AG08396 (cell line): ENCODE measurements around the gene FGF14.

ENCODE experiments used
- DNase-seq: peaks from one replicate; pipeline ENCODE4 v3.0.0; 2012; ENCODE audit warnings: low spot score, mixed read lengths

The FGF14 gene

DNA sequence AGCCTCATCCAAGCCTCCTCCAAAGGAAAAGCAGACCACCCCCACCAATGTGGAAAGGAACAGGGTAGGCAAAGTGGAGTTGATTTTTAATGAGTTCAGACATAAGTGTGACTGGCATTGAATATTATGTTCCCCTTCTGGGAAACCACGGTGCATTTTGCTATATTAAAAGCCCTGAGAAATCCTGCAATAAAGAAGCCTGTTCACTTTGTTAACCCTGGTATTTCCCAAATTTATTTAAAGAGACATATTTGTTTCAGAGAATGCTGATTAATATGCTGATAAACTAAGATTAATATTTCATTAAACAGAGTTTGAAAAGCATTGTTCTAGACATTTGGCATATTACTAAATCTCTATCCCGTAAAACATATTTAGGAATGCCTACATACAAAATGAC lies 151.4 kb downstream of the FGF14 start:
- no peak for DNase-seq

DNA sequence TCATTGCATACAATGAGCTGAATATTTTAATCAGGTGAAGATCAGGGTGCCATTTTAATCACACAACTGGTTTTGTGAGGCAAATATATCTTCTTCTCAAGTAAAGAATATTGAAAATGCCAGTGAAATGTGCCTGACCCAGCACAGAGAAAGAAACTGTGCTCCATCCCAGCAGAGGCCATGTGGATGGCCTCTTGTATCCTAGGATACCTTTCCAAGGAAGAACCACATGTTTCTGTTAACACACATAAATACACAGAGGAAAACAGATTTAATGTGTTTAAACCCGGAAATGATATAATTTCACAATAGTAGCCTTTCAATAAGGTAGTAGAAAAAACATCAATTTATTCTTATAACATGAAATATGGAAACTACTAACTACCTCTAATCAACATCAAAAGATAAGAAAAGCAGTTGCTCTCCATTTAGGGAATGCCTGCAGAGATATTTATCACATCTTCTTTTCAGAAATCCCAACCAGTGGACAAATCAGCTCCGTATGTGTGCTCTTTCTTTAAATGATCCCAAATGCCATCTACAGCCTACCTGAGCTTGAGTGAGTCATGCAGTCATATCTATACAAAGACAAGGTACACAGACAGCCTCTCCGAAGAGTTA lies 157.1 kb downstream of the FGF14 start:
- no peak for DNase-seq

DNA sequence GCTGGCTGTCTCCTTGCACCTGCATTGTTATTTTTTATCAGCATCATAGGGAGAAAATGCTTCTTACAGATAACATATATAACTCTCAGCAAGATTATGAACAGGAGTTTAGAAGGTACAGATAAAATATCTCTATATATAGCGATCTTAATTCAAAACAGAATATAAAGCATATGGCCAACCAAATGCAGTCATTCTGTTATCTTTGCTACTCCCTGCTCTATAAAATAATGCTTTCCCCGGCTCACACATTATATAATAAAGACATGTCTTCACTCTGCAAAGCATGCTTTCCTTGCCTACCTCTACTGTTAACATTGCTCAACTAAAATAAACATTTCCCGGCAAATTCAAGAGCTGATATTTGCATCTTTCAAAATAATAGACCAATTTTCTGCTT lies 161.7 kb downstream of the FGF14 start:
- no peak for DNase-seq

DNA sequence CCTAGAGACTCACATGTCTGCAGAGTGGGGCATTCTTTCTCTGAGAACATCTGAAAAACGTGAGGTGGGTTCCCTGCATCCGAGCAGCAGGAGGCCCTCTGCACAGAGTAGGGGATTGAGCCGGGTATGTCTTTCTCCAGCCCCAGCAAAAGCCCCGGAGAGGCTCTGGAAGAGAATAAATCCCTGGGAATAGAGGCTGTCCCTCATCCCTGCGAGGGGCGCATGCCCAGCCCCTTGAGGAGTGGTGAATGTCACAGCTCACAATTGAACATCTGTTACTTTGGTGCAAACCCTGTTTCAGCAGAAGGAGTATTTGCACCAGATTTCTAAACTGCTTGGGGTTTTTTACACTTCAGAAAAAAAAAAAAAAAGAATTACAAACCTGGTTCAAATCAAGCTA lies 164.6 kb downstream of the FGF14 start:
- DNase-seq, result no peak

DNA sequence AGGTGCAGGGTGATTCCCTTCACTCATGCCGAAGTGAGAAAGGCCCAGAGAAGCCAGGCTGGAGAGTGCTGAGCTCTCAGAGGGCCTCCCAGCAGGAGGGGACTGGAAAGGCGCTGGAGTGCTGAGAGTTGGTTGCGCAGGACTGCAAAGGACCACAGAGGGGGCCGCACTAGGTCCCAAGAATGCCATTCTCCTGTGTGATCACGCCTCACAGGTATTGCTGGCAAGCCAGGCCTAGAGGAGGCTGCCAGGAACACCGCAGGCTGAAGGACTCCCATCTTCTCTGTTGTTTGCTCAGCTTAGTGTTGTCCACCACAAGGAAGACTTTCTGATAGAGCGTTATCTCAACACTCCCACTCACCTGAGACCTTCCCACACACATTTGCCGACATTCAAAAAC lies 165.0 kb downstream of the FGF14 start:
- no peak for DNase-seq

DNA sequence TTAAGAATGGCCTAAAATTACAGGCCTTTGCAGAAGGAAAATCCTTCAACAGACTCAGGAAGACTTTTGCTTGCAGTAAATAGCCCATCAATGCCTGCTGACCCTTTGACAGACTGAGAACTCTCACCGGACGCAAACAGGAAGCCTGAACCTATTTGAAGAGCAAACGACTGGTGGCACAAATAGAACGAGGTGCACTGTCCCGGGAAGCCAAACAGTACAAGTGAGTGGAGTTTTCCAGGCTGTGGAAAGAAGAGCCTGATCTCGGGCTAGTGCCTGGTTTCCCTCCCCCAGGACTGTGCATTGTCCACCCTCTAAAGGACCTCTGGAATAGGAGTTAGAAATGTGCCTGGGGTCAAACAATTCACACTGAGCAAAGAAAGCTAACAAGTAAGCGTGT lies 165.5 kb downstream of the FGF14 start:
- no peak for DNase-seq

DNA sequence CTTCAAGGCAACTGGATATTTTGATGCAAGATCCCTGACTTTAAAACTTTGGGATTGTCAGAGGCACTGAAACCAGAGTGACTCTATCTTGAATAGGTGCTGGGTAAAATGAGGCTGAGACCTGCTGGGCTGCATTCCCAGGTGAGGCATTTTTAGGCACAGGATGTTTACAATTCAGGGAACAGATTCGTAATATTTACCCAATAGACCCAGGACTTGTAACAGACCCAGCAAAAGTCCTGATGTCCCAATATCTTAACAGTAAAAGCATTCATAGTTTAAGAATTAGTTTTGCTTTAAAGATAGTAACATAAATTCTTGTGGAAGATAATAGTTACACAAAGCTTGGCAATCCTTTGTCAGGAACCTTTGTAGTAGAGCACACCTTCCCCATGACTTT lies 166.2 kb downstream of the FGF14 start:
- DNase-seq, result no peak

DNA sequence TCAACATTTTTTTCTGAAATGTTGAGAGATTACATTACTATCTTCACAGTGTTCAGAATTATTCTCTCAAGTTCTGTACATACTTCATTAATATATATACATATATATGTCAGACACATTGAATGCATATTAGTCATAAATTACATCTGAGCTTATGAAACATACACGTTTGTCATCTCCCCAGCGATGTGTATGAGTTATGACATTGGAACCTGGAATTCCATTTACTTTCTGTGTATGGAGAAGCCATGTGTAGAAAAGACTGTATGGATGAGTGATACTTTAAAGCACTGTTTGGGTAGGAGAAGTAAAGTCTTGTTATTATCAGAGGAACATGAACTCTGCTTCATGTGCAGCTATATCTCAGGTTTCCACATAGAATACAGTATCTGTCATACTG lies 167.2 kb downstream of the FGF14 start:
- DNase-seq, result no peak

DNA sequence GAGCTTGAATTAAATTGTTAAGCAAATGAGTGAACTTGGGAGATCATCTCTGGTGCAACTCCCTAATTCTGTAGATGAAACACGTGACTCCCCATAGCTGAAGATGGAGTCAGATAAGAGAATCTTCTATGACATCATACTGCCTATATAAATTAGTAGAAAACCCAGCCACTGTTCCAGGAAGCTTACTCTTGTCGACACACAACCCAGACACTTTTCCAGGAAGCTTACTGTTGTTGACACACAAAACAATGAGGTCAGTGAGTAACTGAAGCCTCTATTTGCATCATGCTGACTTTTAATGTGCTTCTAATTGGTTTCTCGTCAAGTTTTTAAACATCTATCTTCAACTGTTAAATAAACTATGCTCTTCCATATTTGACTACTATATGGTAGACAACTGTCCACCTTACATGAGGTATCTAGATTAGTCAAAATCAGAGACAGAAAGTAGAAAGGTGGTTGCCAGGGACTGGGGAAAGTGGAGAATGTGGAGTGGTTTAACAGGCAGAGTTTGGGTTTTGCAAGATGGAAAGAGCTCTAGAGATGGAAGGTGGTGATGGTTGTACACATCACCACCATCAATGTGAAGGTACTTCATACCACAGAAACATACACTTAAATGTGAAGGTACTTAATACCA lies 168.2 kb downstream of the FGF14 start:
- DNase-seq, result no peak

DNA sequence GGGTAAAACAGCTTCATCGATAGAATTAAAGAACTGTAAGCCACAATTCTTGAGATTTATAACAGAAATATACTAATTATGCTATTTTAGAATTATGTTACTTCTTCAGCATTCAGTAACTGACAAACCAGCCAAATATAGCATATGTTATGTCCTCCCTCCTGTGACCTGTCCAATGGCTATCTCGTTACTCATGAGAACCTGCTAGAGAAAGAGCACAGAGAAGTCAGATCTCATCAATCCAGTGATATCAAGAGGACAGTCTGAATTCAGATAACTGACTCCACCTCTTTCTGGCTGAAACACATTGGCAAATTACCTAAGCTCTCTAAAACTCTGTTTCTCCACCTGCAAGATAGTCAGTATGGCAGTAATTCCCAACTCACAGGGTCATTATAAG lies 170.4 kb downstream of the FGF14 start:
- DNase-seq, result no peak

DNA sequence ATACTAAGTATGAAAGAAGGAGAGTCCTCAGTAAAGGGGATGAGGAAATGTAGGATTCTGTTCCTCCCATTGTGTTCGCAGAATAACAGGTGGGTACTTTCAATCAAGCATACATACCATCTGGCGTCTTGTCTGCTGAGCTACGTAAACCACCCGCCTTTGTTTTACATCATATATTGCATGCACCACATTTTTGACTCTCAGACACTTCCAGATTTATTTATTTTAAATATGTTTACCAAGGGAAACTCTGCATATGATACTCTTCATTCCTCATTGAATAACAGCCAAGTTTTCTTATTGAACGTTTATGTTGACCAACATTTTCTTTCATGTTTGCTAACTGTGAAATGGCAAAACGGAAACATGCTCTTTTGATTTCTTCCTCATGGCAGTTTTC lies 174.1 kb downstream of the FGF14 start:
- no peak for DNase-seq

DNA sequence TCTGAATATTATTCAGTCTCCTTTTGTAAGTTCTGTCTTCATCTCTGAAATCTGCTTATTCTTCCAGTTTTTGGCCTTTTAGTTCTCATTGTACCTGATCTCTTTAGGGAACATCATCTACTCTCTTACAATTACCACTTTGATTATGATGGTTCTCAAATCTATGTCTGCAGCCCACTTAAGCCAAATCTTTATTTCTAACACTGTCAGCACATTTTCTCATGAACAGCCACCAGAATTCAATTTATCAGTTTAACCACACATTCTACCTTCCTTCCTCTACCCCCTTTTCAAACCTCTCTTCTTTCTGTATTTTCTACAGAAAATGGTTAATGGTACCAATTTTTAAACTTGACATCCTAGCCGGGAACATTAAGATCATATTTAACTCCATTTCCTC lies 175.3 kb downstream of the FGF14 start:
- DNase-seq, result no peak

DNA sequence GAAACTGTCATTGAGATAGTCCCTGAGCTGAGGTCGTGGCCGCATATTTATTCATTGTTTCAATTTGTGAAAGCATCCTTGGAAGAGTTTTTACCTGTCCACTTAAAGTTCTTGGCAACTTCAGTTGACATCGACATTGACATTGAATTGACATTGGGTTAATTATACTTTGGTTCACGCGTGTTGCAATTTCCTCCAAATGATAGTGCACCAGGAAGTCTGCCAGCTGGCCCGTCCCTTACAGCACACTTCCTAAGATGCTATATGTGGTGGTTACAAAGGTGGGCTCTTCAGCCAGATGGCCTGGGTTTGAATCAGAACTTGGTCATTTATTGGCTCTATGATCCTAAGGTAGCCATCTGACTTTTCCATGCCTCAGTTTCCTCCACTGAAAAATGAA lies 176.0 kb downstream of the FGF14 start:
- no peak for DNase-seq

DNA sequence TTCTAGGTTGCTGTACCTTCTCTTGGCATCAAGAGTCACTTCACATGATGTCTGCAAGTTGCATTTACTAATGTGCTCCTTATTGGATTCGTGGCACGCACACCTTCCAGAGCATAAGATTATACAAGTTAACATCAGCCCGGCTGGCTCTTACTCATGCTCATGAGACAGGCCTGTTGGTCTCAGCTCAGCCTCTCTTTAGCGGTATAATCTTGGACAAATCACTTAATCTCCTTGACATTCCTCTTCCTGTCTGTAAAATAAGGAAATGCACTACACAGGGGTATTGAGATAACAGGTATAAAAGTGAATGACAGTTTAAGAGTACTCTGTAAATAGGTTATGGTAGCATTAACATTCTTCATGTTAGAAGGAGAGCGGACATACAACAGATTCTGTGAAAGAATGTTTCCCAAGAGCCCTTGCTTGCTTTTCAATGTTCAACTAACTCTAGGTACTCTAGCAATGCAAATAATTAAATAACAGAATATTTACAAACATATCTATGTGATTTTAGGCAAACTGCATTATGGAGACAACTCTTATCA lies 181.1 kb downstream of the FGF14 start:
- no peak for DNase-seq

DNA sequence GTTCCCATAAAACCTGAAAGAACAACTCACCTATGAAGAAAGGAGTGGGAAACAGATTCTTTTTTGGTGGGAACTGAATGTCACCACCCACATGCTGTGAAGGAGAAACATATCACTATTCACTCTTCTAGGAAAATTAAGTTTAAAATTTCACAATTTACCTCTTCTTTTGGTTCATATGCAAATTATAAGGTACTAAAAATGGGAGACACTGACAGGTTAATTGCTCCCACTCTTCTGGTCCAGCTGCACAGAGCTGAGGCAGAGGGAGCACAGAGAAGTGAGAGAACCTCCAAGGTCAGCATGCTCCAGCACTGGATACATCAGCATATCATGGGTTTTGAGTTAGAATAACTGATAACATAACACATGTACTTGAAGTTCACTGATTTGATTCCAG lies 186.9 kb downstream of the FGF14 start:
- no peak for DNase-seq

DNA sequence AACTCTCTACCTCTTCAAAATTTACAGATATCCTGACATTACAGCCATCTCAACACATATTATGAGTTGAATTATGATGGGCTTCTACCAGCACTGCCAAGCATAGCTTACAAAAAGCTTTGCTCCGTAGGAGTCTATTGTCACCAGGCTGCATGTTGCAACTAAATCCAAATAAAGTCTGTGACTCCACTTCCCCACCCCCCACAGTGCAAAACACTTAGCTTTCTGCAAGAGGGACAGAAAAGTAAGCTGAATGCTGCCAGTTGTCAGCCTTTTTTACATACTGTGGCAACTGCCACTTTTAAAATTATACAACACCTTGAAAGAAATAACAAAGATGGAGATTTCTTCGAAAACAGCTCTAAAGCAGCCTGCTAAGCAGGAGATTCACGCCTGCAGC lies 189.1 kb downstream of the FGF14 start:
- DNase-seq, result no peak

DNA sequence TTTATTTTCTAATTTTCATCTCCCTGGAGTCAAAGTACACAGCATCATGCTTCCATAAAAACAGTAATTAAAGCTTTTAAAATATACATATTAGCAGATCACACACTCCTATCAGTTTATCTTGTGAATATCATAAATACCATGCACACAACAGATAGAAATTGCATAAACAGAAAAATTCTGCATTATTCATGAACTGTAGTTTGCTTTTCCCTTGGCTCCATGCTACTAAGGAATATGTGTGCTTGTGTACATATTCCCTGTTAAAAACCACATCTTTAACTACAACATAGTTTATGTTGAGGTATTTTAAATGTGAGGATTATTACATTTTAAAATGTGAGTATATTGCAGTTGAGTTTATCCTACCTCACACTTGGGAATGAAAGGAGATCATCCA lies 193.5 kb downstream of the FGF14 start:
- no peak for DNase-seq

DNA sequence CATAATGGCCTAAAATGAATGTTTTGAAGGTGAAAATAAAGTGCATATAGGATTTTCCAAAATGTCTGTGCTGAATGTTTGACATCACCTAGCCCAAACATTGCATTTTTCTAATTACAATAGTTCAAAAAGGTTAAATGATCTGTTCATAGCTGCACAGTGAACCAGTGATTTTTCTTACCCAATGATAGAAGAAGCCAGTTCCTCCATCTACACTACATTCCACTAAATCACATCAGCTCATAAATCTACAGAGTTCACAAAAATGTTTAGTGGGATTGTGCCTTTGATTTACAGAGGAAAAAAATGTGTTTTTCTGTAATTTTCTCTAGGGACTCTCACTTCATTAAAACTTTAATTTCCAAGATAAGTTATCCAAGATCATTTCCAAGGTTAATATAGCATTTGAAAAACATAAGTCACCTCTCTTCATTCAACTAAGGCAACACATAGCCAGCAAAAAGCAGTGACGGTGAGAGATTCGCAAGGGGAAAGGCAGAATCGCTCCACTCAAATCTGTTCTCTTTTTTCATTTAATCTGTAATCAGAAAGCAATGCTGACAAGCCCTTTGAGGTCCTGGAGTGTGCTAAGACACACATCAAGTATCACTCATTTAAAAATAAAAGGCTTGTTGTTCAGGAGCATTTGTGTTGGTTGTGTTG lies 194.0 kb downstream of the FGF14 start:
- DNase-seq, result no peak

DNA sequence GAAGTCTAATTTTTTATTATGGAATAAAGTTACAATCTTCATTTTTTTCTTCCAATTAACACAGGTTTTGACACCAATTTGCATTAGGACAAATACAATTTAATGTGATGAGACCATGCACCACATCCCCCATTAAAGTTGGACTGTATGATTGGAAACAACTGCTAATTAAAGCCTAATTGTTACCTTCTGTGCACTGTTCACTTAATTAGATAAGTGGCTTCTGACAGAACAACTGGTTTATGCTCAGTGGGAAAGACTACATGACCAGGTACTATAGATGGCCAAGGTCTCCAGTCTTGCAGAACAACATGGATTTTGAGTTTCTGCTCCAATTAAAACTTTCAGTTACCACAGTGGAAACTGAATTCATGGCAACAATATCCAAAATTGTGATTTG lies 198.1 kb downstream of the FGF14 start:
- DNase-seq, result no peak

DNA sequence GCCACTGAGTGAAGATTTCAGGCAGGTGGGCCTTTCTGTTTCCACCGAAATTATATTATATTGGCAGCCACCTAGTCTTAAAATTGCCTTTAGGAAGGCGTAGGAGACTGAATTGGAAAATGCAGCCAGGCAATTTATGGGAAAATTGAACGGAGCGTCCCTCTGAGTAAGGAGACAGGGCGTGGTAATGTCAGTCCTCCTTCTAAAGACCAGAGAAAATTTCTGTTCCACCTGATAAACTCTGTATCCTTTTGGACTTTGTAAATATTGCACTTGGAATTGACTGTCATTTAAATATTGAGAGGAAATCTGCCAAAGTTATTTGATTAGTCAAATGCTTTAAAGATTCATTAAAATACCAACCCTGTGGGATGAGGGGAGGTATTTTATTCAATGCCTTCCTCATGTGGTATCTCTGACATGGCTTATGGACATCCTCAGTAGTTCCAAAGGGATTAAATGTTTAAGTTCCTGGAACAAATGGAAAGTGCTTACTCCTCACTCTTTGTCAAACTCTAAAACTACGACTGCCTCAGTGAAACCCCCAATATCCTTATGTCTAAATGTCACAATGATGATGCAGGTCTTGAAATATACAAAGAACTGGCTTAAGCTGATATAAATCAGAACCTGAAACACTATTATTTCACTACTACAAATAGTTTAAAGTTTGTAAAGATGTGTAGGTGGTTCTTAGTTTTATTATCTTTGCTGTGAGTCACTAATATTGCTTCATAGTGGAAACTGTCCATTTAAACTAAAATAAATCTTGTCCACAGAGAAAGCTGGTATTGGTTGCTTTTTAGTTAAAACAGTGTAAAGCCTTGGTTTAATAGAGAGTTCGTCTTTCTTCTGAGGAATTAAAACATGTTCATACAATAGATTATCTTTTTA lies 203.2 kb downstream of the FGF14 start:
- DNase-seq, result no peak

DNA sequence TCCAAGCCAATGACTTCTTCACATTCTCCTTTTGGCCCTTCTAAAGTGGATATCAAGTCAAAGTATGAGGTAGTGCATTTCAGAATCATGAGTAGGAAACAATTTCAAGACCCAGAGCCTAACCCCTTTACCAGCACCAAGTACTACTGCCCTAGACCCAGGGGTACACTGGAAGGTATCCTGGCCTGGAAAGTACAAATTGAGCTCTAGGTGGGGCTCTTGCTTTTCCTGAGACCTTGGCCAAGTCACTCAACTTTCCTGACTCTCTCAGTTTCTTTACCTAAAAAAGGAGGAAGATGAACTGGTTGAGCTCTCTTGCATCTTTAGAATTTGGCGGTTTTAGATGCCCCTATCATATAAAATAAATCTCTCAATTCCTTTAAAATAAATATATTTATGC lies 204.7 kb downstream of the FGF14 start:
- DNase-seq, result no peak
